GM12875 (cell line): ENCODE measurements around the gene SPAG7.
A peak's percentile ranks its signal among the peaks of the same experiment; 100 is the strongest.

Experiments
- H3K4me3 ChIP-seq: one replicate; pipeline ENCODE4 v1.5.1; 2011; ENCODE audit warnings: low read depth, low read length, control low read depth
- TF ChIP-seq, protein P1 (sequence below): IDR thresholded peaks from 2 replicates; pipeline ENCODE4 v1.5.1; 2011; ENCODE audit warnings: low read depth, mild to moderate bottlenecking, control low read depth, inconsistent platforms, low read length, moderate library complexity, borderline replicate concordance; ENCODE audit not compliant: insufficient read depth

The SPAG7 gene

DNA sequence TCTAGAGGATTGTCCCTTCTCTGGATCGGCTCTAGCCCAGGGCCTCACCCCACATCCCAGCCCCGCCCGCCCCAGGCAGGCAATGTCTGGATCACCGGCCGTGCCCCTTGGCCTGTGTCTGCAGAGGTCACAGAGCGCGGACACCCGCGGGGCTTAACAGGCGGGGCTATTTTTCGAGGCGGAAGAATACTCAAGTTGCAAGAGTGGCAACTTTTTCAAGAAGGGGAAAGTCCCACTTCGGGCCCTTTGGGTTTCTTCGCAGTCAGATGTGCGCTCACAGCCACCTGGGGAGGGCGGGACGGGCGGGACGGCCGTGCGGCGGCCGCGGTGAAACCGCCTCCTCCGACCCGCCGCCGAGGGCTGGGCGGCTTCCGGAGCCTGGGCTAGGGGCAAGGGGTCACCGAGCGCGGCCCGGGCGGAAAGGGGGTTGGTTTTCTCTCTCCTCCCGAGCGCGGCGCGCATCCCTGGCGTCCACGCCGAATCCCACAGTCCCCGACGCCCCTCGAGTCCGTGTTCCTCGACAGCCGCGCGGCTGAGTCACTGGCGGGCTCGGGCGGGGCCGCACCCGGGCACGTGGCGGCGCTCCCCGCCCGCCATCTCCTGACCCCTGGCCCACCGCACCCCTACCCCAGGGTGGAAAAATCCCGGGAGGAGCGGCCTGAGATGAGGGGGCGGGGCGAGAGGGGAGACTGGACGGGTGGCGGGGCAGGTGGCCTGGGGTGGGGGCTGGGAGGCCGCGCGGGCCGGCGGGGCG, 18.1 kb downstream of the SPAG7 start:
- H3K4me3 ChIP-seq = peak overlapping the region; percentile 99
- TF ChIP-seq, protein P1, sequence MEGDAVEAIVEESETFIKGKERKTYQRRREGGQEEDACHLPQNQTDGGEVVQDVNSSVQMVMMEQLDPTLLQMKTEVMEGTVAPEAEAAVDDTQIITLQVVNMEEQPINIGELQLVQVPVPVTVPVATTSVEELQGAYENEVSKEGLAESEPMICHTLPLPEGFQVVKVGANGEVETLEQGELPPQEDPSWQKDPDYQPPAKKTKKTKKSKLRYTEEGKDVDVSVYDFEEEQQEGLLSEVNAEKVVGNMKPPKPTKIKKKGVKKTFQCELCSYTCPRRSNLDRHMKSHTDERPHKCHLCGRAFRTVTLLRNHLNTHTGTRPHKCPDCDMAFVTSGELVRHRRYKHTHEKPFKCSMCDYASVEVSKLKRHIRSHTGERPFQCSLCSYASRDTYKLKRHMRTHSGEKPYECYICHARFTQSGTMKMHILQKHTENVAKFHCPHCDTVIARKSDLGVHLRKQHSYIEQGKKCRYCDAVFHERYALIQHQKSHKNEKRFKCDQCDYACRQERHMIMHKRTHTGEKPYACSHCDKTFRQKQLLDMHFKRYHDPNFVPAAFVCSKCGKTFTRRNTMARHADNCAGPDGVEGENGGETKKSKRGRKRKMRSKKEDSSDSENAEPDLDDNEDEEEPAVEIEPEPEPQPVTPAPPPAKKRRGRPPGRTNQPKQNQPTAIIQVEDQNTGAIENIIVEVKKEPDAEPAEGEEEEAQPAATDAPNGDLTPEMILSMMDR = no peak

DNA sequence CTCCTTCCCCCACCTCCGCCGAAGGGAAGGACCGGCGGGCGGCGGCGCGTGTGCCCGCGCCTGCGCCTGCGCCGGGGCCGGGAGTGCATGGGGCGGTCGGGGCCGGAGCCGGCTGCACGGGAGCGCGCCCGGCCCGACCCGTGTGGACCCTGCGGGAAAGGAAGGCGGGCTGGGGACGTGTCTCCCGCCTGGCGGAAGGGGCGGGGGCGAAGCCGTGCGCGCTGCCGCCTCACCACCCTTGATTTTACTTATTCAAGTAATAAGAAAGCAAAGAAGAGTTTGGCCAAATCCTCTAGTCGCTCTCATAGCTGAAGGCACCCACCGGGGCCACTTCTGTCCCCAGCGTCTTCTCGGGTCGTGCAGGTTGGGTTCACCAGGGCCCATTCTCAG, 18.7 kb downstream of the SPAG7 start:
- H3K4me3 ChIP-seq = peak overlapping the region; percentile 99
- TF ChIP-seq, protein P1 = no peak

DNA sequence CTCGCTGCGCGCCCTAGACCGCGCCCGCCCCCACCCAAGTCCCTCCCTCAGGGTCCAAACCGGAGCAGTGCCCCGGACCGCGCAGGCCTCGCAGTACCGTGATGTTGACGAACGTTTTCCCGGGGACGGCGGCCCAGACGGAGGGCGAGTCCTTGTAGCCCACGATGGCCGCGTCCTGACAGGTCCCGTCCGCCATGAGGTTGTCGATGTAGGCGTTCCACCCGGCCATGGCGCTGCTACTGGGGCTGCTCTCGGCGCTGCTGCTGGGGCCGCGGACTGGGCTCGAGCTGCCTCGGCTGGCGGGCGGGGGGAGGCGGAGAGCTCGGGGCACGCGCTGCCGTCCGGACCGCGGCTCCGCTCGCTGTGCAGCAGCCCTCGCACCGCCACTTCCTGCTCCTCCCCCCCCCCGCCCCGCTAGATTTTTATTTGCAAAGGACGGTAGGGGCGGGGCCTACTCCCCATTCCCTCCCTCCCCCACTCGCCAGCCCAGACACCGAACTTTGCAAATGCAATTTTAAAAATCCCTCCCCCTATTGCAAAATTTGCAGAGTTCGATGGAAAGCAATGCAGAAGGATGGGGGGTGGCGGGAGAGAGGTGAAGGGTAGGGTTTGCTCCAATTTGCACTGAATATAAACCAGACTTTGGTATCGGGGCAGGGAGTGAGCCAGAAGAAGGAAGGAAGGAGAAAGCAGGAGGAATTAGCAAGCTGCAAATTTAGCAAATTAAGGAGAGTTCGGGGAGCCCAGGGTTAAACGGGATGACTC, 19.3 kb downstream of the SPAG7 start, which contains the start of gene PFN1:
TSS of gene PFN1 (minus strand) at position 365 of the 765 bp plus-strand sequence. CDS start at position 229, 136 bp downstream.
- TF ChIP-seq, protein P1 = no peak
- H3K4me3 ChIP-seq = peak within 1 kb of the TSS; percentile 99

DNA sequence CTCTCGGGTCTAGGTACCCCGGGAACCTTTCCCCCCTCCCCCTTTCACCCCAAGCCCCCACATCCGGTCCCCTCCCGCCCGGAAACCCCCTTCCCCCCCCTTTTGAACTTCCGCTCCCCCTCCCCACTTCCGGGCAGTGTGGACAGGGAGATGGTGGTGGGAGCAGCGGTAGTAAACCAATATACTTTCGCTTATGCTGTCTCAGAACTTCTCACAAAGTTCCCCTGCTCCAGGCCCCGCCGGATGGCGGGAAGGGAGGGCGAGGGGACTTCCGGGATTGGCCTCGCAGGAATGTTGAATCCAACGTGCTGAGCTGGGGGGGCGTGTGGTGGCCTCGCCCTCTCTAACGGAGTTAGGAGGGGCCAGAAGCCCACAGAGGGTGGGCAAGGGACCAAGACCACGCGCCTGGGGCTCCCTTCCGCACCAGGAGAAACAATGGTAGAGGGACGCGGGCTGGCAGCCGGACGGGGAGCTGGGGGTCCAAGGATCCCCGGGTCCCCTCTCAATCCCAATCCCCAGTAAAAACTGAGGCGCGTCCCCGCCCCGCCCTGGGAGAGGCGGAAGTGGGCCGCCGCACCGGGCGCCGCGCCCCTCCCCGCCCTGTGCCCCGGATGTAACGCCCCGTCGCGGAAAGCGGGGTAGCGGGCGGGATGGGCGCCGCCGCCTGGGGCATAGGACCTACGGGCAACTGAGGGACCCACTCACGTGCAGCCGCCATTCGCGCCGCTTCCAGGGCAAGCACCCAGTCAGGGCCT, 20.0 kb downstream of the SPAG7 start:
- peak overlapping the region; percentile 99 for H3K4me3 ChIP-seq
- TF ChIP-seq, protein P1 = no peak

DNA sequence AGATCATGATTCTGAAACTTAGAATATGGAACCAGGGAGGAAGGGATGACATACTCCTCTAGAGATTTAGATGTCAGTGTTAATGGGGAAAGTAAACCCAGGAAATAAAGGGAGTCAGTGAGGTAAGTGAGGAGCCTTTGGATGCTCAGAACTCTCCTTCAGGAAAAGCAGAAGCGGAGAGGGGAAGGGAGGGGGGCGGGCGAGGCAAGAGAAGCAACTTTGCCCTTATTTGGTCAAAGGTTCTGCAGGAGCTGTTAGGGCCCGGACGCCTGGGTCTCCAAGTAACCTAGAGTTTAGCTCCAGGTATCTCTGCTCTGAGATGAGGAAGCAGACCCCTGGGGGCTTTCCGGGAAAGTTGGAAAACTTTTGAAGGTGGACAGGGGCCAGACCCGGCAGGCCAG, 20.6 kb downstream of the SPAG7 start:
- TF ChIP-seq, protein P1 = no peak
- H3K4me3 ChIP-seq = peak overlapping the region; percentile 99

DNA sequence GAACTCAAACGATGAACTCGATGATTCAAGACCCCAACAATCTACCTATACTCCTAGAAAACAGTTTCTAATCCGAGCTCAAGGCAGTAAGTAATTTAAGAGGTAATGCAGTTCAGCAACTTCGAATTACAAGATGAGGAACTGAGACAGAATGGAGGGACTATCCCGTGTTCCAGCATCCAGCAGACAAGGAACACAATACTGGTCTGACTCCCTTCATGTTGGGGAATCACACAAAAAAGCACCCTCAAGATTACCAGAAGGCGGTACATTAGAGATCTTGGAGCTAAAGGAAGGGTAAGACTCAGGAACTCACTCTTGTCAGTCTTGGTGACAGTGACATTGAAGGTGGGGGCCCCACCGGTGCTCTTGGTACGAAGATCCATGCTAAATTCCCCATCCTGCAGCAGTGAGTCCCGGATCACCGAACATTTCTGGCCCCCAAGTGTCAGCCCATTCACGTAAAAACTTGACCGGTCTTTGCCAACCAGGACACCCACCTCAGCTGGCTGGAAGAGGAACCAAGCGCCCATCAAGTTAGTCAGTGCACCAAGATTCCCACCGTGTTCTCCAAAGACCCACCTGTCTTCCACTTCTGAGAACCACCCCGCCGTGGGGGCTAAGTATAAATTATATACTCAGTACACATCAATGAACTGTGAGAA, 21.2 kb downstream of the SPAG7 start:
- TF ChIP-seq, protein P1 = no peak
- peak overlapping the region; percentile 99 for H3K4me3 ChIP-seq
